ENCODE results near the gene GRIN1. TPM values are rescaled to one million over a fixed set of nuclear protein-coding genes. Genes with fewer than 3 reads are reported as not detected.

Gene GRIN1
- total RNA-seq, 2 donors from 2014 or later = 0.35 to 0.73 TPM

- Histone ChIP-seq H3K9me3 (ENCODE audit: control insufficient read depth, low read length) (no peaks in the 10 kb centered on the region), H3K4me1 (ENCODE audit: control insufficient read depth, insufficient read depth, low read length) (no peaks in the 10 kb centered on the region), H3K27me3 (ENCODE audit: control insufficient read depth, insufficient read depth, low read length, poor library complexity, severe bottlenecking) (peaks cover 14% of the 10 kb centered on the region), H3K27ac (ENCODE audit: low read depth, low read length) (no peak overlapping the region), H3K36me3 (ENCODE audit: control insufficient read depth, insufficient read depth, low read length) (no peaks in the 10 kb centered on the region), H3K4me3 (ENCODE audit: low read length) (no peak overlapping the region), H3K9ac (ENCODE audit: extremely low read depth, low read length, poor library complexity, severe bottlenecking) (no peak overlapping the region)
- H3K9me3 Mint-ChIP-seq = no peaks in the 10 kb centered on the region
- no peak overlapping the region for H3K27ac Mint-ChIP-seq
- H3K27me3 Mint-ChIP-seq (ENCODE audit: insufficient read depth) = peaks cover 14% of the 10 kb centered on the region
- no peak for DNase-seq
- 81 to 83% methylated on average over 5 of the region's 5 CpGs for WGBS, 2 experiments (ENCODE audit: insufficient coverage in 1 of 2, insufficient read length in 1 of 2)
- H3K4me3 Mint-ChIP-seq = no peak overlapping the region
- H3K4me1 Mint-ChIP-seq = no peaks in the 10 kb centered on the region
- TF ChIP-seq, protein P1, sequence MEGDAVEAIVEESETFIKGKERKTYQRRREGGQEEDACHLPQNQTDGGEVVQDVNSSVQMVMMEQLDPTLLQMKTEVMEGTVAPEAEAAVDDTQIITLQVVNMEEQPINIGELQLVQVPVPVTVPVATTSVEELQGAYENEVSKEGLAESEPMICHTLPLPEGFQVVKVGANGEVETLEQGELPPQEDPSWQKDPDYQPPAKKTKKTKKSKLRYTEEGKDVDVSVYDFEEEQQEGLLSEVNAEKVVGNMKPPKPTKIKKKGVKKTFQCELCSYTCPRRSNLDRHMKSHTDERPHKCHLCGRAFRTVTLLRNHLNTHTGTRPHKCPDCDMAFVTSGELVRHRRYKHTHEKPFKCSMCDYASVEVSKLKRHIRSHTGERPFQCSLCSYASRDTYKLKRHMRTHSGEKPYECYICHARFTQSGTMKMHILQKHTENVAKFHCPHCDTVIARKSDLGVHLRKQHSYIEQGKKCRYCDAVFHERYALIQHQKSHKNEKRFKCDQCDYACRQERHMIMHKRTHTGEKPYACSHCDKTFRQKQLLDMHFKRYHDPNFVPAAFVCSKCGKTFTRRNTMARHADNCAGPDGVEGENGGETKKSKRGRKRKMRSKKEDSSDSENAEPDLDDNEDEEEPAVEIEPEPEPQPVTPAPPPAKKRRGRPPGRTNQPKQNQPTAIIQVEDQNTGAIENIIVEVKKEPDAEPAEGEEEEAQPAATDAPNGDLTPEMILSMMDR (conservative IDR thresholded peaks at IDR 0.05) = no peak
- no peaks in the 10 kb centered on the region for H3K36me3 Mint-ChIP-seq (ENCODE audit: low read depth)
Observed at GRCh38 chr9:137149363-137149762, 10.4 kb downstream of the GRIN1 start.

DNA sequence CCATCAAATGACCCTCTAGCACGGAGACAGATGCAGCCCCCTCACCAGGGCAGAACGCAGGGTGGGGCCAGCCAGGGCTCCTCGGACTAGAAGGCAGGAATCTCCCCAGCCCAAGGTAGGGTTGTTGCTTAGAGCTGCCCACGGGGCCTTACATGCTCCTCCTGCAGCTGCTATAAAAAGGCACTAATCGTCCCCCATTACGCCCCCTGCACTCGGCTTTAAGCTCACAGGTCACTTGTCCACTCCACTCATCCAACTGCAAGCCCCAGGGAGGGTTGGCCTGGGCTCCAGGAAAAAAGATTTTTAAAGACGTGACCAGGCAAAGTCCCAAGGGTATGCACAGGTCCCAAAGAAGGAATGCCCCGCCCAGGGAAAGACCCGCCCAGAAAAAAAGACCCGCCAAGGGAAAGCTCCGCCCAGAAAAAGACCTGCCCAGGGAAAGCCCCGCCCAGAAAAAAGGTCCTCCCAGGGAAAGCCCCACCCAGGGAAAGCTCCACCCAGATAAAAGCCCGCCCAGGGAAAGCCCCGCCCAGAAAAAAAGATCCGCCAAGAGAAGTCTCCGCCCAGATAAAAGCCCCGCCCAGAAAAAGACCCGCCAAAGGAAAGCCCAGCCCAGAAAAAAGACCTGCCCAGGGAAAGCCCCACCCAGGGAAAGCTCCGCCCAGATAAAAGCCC lies 11.1 kb downstream of the GRIN1 start:
- H3K9me3 ChIP-seq (ENCODE audit: control insufficient read depth, low read length) = no peaks in the 10 kb centered on the region
- TF ChIP-seq, protein P1 (conservative IDR thresholded peaks at IDR 0.05) = no peak
- Mint-ChIP-seq H3K36me3 (ENCODE audit: low read depth) (no peaks in the 10 kb centered on the region), H3K27ac (no peak overlapping the region), H3K4me3 (no peak overlapping the region), H3K9me3 (no peaks in the 10 kb centered on the region), H3K27me3 (ENCODE audit: insufficient read depth) (peaks cover 19% of the 10 kb centered on the region), H3K4me1 (no peaks in the 10 kb centered on the region)
- no peaks in the 10 kb centered on the region for H3K36me3 ChIP-seq (ENCODE audit: control insufficient read depth, insufficient read depth, low read length)
- H3K4me3 ChIP-seq (ENCODE audit: low read length) = no peak overlapping the region
- DNase-seq = peak; percentile 80
- H3K27me3 ChIP-seq (ENCODE audit: control insufficient read depth, insufficient read depth, low read length, poor library complexity, severe bottlenecking) = peaks cover 16% of the 10 kb centered on the region
- no peak overlapping the region for H3K9ac ChIP-seq (ENCODE audit: extremely low read depth, low read length, poor library complexity, severe bottlenecking)
- WGBS, 2 experiments (ENCODE audit: insufficient coverage in 1 of 2, insufficient read length in 1 of 2) = 82 to 85% methylated on average over 16 to 20 of the region's 20 CpGs
- no peak overlapping the region for H3K27ac ChIP-seq (ENCODE audit: low read depth, low read length)
- H3K4me1 ChIP-seq (ENCODE audit: control insufficient read depth, insufficient read depth, low read length) = no peaks in the 10 kb centered on the region

- no peaks in the 10 kb centered on the region for H3K4me1 Mint-ChIP-seq
- DNase-seq = peak; percentile 89
- no peaks in the 10 kb centered on the region for H3K36me3 ChIP-seq (ENCODE audit: control insufficient read depth, insufficient read depth, low read length)
- no peak overlapping the region for H3K4me3 ChIP-seq (ENCODE audit: low read length)
- H3K27me3 Mint-ChIP-seq (ENCODE audit: insufficient read depth) = peaks cover 26% of the 10 kb centered on the region
- no peaks in the 10 kb centered on the region for H3K36me3 Mint-ChIP-seq (ENCODE audit: low read depth)
- no peaks in the 10 kb centered on the region for H3K9me3 Mint-ChIP-seq
- no peak overlapping the region for H3K27ac ChIP-seq (ENCODE audit: low read depth, low read length)
- no peak overlapping the region for H3K27ac Mint-ChIP-seq
- no peak overlapping the region for H3K4me3 Mint-ChIP-seq
- peaks cover 24% of the 10 kb centered on the region for H3K27me3 ChIP-seq (ENCODE audit: control insufficient read depth, insufficient read depth, low read length, poor library complexity, severe bottlenecking)
- 67 to 75% methylated on average over 27 to 34 of the region's 34 CpGs for WGBS, 2 experiments (ENCODE audit: insufficient coverage in 1 of 2, insufficient read length in 1 of 2)
- no peaks in the 10 kb centered on the region for H3K4me1 ChIP-seq (ENCODE audit: control insufficient read depth, insufficient read depth, low read length)
- H3K9ac ChIP-seq (ENCODE audit: extremely low read depth, low read length, poor library complexity, severe bottlenecking) = no peak overlapping the region
- TF ChIP-seq, protein P1 (conservative IDR thresholded peaks at IDR 0.05) = no peak
- H3K9me3 ChIP-seq (ENCODE audit: control insufficient read depth, low read length) = no peaks in the 10 kb centered on the region
Observed at GRCh38 chr9:137150617-137151457, 11.9 kb downstream of the GRIN1 start.
